GM18909 (cell line): ENCODE data around the gene ARMH2.

Experiments used
- ATAC-seq: cut with Tn5 transposase; IDR thresholded peaks from one replicate; pipeline ENCODE4 v1.9.1; 2021; ENCODE audit warnings: mild to moderate bottlenecking; ENCODE audit not compliant: unreplicated experiment, poor library complexity

ARMH2 gene

DNA sequence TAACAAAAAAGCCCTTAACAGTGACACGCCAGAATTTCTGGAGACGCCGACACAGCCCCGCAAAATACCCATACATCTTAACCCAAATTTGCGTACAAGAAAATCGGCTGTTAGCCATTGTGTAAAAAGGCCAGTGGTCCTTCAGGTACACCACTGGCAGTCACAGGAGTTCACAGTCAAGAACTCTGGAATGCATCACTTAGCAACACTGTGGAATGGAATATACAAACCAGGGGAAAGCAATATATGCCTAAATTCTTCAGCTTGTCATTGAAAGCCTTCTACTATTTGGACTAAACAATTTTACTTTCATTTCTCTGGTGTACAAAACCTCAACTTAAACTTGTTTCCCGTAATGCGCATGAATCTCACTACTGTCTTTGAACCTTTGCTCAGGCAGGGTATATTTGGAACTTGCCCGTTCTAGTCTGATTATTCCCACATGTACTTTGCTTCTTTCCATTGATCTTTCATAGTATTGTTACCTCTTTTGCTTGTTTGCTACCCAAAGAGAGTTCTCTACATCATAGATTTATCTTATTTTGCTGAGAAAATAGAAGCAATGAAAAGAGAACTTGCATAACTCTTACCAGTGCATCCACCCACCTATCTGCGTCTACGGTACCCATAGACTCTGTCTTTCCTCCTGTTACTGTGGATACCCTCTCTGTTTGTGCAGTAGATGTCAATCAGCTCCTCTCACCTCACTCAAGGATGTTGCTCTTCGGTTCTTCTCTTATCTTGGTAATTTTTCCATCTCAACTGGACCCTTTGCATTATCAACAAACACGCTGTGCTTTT is at the start of gene ARMH2:
Gene ARMH2 (minus strand): TSS at position 178 of the 801 bp plus-strand sequence. CDS start 60 bp downstream, at position 118.
- ATAC-seq = no peak

DNA sequence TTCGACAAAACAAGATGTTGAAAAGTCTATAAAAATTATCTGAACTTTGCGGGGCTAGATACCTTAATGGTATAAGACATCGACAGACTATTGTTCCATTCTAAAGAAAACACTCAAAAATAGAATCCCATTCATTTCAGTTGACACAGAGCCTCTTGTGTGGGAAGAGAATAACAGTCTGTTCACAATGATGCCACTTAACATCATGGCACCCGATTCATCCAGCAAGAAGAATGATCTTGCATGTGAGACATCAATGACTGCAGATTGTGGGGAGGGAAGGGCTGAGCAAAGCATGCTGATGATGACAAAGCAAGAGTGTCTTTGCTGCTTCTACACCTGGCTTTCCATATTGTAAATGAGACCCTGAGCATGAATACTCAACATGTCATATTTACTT is 49.7 kb upstream of the ARMH2 start:
- ATAC-seq = no peak

DNA sequence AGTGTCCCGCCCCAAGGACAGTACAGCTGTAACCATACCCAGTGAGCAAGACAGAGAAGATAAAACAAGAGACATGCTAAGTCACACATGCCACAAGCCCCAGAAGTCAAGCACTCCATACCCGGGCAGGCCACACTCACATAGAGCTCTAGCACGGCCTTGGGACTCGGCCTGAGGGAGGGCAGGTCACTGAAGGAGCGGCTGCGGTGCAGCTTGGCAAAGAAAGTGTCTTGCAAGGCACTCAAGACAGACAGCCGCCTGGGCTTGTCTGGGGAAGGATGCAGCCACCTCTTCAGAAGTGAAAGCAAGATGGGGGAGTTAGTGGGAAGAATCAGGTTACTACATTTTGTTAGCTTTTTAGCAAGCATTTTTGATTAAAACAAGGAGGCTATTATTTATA is 48.7 kb upstream of the ARMH2 start:
- ATAC-seq = no peak

DNA sequence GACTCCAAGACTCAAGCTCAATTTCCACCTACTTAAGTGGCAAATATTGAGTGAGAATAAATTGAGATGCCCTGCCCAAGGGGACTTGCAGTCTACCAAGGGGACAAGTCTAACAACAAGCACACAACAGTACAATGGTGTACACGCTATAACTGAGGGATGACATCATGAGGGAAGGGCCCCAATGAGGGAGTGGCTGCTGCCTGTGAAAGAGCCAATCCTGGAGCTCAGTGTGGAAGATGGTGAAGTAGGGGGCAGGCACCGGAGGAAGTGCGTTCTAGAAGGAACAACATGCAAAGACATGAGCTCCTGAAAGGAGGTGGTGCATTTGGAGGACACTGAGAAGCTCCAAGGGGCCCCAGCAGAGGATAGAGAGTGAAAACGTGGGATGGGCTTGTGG is 46.9 kb upstream of the ARMH2 start:
- ATAC-seq = no peak

DNA sequence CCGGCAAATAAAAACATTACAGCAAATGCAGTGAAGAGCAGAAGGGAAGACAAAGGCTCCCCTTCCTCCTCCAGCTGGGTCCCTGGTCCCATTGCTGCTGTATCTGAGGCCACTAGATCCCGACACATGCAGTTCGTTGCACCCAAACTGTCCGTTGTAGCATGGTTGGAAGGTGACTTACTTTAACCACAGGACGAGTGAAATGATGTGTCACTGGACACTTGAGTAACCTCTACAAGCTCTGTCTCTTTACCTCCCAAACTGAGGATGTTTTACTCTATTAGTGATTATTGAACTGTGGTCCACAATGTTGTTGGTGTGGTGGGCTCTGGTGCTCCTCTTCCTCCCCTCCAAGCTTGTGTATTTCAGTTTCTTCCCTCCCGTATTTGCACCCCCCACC is 46.2 kb upstream of the ARMH2 start:
- no peak for ATAC-seq

DNA sequence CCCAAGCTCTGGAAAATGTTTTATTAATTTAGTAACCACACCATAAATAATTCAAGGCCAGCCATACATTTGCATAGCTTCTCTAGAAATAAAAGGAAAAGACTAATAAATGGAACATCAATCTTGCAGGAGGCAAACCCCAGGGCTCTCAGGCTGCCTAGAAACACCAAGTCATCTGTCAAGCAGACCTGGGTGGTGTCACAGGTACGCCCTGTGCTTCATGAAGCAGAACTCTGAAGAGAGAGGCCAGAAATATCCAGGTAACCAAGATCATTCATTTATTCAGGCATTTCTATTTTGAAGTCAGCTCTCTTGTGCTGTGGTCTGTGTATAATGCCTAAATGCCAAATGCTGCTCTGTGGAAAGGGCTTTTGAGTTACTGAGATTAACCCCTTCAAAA is 45.3 kb upstream of the ARMH2 start:
- ATAC-seq = no peak

DNA sequence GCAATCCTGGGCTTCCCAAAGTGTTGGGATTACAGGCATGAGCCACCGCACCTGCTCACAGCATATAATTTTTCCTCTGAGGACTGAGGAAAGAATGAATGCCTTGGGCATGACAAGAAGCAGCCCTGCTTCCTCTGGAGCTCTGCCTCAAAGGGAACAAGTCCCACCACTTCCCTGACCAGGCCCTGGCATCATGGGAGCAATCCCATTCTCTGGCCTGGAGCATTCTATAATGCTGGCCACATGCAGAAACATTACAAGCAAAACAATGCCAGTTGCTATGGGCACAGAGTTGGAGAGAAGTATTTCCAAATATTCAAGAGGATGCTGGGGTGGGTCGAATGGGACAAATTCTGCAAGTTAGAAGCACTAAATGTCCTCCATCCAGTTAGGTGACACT is 41.5 kb upstream of the ARMH2 start:
- ATAC-seq = no peak

DNA sequence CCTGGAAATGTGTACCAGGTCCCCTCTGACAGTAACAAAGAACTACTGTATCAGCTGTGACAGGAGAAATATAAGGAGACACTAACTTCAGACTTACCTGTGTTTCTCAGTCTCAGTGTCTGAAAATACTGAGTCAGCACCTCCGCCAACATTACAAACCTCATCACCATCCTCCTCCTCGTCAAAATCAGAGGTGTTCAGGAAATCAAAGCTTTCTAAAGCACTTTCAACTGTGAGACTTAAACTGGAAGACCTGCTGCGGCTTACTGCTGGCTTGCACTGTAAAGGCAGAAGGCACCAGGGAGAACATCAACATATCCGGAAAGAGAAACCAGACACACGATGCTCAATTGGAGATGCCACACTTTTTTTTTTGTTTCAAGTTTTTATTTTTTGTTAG is 40.3 kb upstream of the ARMH2 start:
- no peak for ATAC-seq

DNA sequence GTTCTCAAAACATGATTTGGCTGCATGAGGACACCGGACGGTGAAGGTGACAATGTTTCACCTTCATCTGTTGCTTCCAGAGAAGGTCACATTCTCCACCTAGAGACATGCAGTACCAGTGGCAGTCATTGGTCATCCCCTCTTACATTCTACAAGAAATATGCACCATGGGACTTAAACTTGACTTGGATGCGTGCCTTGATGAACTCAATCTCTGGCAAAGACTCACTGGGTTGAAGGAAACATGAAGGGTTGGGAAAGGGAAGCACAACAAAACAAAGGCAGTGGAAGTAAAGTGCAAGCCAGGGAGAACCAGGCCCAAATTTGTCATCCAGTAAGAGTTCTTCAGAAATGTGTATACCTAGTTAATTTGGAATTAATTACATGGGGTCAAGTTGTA is 39.4 kb upstream of the ARMH2 start:
- ATAC-seq = no peak

DNA sequence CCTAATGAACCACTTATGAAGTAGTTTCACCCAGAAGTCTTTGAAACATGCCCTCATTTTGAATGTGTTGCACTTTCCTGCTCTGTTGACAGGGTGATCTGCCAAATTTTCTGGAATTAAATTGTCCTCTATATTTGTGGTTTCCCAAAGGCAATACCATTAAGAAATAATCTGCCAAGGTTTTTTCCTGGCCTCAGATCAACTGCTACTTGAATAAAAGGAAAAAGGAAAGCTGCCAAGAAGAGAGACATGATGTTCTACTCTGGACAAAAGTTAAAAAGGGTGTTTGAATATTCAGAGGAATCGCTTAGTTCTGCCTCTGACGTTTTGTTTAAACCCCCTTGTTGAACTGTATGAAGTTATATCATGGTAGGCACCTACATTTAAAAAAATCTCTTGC is 37.4 kb upstream of the ARMH2 start:
- no peak for ATAC-seq

DNA sequence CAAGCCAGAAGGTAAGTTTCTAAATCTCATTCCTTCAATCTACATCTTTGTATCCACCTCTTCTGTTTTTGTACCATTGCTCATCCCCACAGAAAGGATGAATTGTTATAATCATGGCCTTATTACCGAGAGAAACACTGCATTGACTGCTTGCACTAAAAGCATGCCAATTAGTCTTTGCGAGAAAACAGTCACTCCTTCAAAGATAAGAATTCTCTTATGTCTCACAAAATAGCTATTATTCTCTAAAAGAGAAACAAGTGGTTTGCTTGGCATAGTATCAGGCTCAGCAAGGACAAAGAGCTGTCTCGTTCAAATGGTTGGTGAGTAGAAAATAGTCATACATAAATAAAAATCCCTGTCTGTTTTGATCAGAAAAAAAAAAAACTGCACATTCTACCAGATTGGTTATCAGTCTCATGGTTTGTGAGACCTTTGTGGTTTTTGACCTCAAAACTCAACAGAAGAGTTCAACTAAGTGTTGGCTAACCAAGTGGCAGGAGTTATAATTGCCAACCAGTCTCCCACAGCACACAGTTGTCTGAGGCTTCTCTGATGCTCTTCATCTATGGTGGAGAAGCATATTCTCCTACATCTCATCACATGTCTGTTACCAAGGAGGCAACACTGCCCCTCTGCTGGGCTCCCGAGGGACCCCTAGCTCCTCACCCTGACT is 35.1 kb upstream of the ARMH2 start:
- ATAC-seq = no peak

DNA sequence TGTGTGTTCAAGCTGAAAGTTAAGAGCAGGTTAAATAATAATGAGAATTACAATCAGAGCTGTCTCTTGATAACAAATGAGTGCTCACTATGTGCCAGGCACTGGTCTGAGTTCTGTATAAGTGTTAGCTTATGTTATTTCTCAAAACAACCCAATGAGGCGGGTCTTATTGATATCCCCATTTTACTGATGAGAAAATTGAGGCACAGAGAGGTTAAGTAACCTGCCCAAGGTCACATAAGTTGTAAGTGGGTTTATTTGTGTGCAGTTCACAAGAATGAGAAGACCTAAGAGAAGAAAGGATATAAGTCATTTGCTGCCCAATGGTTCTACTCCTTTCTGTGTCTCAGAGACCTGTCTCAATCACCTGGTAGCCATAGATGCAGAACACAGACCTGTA is 34.1 kb upstream of the ARMH2 start:
- ATAC-seq = no peak

DNA sequence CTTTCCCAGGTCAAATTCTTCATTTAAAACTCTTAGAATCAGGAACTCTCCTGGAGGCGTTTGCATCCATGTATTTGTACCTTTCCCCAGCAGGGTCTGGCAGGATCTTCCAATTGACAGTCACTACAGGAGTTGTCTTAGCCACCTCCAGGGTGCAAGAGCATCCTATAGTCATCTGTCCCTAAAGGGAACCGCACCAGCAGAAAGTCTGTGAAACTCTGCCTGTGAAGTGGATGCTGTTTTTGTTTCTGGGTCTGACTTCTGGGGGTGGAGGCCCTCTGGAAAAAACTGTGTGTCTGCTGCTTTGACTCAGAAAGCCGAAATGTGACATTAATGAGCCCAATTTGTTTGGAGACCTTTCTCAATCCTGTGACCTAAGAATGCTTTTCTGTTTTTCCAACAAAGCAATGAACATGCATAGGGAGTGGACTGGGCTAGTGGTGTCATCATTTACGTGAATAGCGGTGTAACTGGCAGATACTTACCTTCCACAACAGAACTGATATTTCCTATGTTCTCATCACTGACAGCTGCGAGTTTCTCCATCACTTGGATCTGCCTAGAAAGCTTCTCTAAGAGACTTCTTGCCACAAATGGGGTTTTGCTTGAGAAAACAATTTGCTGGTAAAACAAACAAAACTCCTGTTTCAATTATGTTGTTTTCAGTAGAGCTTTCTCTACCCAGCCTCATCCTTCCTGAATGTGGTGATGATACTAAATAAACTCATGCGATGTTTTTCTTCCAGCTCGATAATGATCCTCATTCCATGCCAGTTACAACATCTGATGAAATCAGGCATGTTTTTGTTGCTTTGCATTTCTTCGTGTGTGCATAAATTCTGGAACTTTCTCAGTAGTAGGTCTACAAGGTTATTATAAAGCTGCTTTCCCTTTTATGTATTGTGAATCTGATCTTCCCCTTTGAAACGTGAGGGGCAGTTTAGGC is 33.3 kb upstream of the ARMH2 start:
- ATAC-seq = no peak

DNA sequence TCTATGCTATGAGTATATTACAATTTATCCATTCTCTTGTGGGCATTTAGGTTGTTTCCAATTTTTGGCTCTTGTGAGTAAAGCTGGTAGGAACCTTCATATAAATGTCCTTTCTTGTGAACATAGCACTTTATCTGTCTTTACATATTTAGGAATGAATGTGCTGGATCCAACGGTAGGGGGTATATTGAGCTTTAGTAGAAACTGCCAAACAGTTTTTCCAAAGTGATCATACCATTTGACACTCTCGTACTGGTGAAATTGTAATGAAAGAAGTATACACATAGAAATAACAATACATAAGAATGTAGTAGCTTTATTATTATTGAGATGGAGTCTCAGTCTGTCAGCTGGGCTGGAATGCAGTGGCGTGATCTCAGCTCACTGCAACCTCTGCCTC is 30.9 kb upstream of the ARMH2 start:
- no peak for ATAC-seq

DNA sequence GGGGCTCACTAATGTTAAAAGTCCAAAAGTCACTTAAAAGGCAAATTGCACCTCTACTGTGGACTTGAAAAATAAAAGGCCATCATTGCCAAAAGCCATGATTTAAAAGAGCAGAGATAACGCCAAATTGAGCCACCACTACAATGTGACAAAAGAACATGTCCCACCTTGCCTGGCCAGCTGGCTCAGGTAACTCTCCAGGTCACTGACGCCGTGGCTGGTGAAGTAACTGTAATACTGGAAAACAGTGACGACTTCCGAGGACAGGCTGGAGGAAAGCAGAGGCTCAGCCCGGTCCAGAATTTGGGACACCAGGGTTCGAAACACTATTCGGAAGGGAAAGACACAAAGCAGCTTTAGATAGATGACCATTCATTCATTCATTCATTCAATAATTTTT is 29.3 kb upstream of the ARMH2 start:
- no peak for ATAC-seq

DNA sequence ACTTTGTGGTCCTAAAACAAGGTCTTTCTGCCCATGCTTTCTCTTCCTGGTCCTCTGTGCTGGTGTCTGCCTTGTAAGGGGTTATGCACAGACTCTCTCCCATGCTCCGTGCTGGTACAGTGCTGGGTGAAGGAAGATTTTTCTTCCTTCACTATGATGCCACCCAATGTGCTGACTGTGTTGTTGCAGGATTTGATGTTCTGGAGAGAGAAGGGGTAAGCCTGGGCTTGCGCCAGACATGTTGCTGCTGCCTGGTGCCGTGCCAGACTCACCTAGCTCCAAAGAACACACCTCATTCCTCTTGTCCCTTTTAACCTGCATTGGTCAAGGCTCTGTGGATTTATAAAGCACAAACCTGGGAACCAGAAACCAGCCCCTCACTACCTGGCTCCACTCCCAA is 28.4 kb upstream of the ARMH2 start:
- ATAC-seq = no peak

DNA sequence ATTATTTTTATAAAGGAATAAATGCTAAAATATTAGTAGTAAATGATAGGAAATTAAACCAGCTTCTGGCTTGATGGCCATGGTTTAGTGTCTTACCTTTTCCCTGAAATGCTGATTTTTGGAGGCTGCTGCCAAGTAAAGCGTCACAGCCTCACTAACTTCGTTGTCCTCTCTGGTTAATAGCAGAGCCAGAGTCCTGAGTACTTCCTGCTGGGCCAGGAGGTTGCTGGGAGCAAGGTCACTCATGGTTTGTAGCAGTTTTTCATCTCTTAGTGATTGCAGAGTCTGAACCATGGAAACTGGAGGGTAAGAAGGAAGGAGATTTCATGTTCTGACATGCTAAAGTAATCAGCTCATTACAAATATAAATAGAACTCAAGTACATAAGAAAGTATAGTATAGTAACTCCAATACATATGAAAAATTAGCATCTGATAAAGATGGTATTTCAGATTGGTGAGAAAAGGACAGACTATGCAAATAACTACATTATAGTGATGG is 26.5 kb upstream of the ARMH2 start:
- ATAC-seq = no peak

DNA sequence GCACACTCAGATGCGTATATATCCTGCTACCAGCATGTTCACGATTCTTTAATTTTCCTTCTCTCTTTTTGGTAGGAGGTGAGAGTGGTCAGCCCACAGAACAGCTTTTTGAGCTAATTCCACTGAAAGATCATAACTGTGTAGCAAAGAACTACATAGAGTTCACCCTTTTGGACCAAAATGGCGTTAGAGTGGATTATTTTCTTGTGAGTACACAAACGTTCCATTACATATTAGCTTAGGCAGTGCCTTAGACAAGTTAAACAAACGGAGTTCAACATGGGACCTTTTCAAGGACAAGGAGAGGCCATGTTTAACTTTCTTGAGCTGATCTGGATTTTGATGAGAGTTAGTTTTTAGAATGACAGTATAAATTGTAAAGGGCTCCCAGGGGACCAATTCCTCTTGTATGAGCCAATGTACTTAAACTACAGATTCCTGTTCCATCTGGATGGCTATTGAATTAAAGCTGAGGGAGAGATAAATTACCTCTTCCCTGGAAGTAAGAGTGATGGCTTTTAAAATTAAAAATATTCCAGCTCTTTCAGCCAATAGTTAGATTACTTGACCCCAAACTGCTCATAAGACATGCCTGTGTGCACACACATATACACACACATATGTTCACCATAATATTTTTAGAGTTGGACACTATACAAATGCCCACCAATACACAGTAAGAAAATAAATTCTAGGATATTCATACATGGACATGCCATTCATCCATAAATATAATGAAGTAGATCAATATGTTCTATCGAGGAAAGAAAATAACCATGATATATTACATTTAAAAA is 25.6 kb upstream of the ARMH2 start:
- no peak for ATAC-seq

DNA sequence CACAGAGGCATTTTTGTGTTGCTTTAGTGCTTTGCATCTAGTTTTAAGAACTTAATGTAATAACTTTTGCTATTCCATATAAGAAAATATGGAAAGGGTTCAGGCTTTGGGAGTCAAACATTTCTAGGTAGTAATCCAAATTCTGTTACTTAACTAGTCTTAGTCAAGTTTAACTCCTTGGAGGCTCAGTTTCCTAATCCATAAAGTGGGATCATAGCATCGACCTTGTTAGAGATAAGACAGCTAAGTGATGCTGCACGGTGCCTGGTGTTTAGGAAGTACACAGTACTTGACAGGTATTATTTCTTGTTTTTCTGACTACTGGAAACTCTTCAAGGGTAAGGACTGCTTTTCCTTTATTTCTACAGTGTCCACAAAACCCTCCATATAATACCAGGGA is 24.5 kb upstream of the ARMH2 start:
- ATAC-seq = no peak

DNA sequence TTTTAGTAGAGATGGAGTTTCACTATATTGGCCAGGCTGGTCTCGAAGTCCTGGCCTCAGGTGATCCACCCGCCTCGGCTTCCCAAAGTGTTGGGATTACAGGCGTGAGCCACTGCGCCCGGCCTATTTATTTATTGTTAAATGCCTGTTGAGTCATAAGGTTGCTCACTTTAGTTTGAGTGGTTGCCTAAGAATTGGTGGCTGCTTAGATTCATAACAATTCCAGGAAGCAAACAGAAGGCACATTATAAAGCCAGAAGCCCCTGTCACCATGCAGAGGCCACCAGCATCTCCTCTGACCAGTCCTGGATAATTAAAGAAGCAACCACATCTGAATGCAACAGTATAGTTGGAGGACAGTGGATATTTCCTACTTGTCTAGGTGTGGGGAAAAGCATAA is 24.0 kb upstream of the ARMH2 start:
- ATAC-seq = no peak
